ENCODE measurements around the gene EID3.
A peak's percentile ranks its signal among the peaks of the same experiment; 100 is the strongest.
"Not testable (repeated sequence)": the region's sequence is repeated elsewhere in the genome, so short reads cannot be mapped to it uniquely, and the experiment has no call there.

EID3 gene

GRCh38 chr12:104303538-104304151 is at the start of gene EID3:
Gene EID3, plus strand, starts transcription at chr12:104303739. Its CDS starts 196 bp downstream, at chr12:104303935.
- peak; percentile 72 for DNase-seq (ENCODE audit: low spot score)

GRCh38 chr12:104257913-104258472 is 45.5 kb upstream of the EID3 start:
- DNase-seq (ENCODE audit: low spot score): no peak

DNA sequence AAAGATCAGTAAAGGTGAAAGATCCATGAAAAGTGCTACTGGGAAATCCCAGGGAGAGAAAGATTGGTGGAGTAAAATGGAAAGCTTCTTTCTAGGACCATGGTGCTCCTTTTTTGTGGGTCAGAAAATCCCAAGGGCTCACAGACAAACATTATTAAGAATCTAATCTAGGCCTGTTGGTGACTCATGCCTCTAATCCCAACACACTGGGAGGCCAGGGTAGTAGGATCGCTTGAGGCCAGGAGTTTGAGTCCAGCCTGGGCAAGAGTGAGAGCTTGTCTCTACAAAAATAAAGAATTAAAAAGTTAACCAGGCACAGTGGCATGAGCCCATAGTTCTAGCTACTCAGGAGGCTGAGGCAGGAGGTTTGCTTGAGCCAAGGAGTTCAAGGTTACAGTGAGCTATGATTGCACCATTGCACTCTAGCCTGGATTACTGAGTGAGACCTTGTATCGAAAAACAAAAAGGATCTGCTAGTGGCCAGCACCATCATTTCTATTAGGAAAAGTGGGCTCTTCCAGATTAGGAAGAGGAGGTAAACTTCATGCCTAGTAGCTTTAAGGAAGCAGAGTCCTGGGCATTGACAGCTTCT is 45.0 kb upstream of the EID3 start:
- DNase-seq (ENCODE audit: low spot score): no peak

DNA sequence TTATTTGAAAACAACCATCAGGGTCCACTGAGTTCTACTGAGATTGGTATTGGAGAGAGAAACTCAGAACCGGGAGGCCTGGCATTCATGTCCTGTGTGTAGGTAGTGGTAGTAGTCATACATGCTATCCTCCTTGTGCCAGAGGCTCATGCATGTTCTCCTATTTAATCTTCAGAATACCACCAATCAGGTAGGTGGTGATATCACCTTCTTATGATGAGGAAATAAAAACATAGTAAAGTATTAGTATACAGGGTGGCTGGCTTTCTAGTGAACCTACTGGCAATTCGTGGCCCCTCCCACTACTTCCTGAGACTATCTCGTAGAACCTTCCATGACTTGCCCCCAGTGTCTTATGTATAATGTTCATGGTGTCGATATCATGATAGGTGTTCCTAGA is 40.5 kb upstream of the EID3 start:
- no peak for DNase-seq (ENCODE audit: low spot score)

DNA sequence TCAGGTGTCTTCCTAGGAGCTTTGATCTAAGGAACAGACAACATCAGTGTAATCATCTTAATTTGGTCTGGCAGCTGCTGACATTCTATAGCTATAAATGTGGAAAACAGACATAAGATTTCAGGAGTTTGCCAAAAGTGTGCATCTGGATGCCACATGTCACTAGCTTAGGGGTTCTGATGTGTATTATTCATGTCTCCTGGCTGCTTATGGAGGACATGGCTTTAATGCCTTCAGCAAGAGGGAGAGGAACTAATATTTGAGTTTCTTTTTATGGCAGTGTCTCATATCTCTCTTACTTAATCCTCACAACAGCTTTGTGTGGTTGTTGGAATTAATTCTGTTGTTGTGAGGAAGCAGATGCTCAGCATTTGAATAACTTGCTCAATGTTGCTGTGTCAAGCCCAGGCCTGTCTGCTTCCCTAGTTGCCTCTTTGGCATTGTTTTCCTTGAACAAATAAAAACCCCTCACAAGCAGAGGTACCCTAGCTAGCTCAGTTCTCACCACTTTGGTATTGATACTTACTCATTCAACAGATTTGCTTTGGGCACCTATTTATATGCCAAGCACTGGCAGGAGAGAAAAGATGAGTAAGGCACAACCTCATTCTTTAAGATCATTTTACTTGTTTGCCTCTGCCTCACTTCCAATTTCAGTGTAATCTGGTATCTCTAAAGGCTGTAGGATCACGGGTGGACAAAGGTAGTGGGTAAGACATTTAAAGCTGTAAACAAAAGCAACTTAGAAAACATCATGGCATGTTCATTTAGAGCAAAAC is 39.8 kb upstream of the EID3 start:
- no peak for DNase-seq (ENCODE audit: low spot score)

GRCh38 chr12:104265436-104265835 is 38.1 kb upstream of the EID3 start:
- not testable (repeated sequence) for DNase-seq (ENCODE audit: low spot score)

DNA sequence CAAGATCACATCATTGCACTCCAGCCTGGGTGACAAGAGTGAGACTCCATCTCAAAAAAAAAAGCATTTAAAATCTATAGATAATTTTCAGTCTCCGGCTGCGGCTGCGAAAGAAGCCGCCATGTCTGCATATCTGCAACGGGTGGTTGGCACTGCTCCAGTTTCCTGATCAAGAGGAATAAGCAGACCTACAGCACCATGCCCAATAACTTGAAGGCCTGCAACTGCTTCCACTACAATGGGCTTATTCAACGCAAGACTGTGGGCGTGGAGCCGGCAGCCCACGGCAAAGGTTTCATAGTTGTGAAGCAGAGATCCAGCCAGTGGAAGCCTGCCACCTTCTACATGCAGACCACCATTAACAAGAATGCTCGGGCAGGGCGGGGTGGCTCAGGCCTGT is 30.6 kb upstream of the EID3 start:
- no peak for DNase-seq (ENCODE audit: low spot score)

DNA sequence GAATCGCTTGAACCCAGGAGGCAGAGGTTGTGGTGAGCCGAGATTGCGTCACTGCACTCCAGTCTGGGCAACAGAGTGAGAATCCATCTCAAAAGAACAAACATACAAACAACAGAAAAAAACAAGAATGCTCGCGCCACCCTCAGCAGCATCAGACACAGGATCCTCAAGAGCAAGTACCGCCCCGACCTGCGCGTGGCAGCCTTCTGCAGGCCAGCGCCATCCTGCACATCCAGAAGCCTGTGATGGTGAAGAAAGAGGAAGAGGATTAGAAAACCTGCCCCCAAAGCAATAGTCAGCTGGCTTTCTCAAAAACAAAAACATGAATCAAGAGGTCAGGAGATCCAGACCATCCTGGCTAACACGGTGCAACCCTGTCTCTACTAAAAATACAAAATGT is 30.0 kb upstream of the EID3 start:
- no peak for DNase-seq (ENCODE audit: low spot score)

DNA sequence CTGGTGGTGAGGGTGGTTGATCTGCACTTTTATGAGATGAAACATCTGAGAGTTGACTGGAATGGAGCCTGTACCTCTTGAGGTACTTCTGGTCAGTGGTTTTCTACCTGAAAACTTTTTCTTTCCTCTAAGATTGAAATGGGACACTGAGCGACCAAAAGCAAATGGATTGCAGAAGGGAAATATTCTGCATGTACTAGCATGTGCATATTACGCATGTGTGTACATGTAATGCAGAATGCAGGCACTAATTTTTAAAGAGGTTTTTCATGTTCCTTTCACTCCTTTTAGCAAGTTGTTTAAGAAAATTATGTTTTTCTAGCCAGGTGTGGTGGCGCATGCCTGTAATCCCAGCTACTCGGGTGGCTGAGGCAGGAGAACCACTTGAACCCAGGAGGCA is 28.7 kb upstream of the EID3 start:
- DNase-seq (ENCODE audit: low spot score): no peak

DNA sequence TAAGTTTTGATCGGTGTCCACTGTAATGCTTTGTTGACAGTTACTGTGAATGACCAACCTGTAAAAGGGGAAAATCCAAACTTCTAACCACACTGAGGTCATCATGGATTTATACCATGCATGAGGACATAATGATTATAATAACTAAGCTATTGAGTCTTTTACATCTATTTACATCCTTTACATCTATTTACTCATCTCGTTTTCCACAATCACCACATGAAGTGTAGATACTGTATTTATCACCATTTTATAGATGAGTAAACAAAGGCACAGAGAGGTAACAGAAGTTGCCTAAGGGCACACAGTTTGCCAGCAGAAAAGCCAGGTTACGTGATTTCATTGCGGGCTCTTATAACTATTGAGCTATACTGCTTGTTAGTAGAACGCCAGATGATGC is 27.9 kb upstream of the EID3 start:
- DNase-seq (ENCODE audit: low spot score): no peak

DNA sequence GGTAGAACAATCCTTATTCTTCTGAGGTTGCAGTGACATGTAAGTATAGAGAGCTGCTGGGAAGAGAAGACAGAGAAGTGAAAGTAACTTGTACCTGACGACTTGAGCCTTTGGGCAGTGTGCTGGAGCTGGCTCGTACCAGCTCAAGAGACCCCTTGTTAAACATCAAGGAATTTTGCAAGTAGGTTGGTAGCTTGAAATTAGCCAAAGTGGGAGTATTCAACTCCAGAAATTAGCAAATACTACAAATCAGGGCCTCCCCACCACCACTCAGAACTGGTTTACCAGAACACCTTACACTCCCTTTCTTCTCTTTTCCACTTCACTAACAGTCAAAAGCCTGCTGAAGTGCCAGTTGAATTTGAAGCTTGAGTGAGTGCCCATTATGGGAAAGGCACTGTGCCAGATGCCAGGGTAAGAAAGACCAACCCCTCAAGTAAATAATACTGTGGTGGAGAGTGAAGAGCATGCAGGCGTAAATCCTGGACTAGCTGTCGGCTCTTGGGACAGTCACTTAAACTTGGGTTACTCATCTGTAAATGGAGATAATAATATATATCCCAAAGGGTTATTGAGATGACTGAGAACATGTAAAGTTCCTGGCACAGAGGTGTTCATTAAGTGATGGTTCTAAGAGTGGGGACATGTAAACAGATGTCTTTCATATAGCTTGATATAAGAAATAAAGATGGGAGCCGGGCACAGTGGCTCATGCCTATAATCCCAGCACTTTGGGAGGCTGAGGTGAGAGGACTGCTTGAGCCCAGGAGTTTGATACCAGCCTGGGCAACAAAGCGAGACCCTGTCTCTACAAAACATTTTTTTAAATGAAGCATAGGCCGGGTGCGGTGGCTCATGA is 27.0 kb upstream of the EID3 start:
- DNase-seq (ENCODE audit: low spot score): no peak

GRCh38 chr12:104279164-104279563 is 24.4 kb upstream of the EID3 start:
- DNase-seq (ENCODE audit: low spot score): no peak

DNA sequence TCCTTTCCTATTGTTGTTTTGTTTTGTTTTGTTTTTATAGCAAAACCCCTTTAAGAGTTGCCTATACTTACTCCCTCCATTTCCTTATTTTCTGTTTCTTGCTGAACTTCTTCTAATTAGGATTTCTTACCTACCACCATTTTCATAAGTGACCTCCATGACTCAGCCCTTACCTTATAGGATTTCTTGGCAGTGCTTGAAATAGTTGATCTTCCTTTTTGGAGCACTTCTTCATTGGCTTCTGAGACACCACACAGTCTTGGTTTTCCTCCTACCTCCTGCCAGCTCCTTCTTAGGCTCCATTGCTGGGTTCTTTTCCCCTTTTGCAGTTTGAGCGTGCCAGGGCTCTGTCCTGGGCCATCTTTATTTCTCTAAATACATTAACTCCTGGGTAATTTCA is 23.4 kb upstream of the EID3 start:
- DNase-seq (ENCODE audit: low spot score): no peak

DNA sequence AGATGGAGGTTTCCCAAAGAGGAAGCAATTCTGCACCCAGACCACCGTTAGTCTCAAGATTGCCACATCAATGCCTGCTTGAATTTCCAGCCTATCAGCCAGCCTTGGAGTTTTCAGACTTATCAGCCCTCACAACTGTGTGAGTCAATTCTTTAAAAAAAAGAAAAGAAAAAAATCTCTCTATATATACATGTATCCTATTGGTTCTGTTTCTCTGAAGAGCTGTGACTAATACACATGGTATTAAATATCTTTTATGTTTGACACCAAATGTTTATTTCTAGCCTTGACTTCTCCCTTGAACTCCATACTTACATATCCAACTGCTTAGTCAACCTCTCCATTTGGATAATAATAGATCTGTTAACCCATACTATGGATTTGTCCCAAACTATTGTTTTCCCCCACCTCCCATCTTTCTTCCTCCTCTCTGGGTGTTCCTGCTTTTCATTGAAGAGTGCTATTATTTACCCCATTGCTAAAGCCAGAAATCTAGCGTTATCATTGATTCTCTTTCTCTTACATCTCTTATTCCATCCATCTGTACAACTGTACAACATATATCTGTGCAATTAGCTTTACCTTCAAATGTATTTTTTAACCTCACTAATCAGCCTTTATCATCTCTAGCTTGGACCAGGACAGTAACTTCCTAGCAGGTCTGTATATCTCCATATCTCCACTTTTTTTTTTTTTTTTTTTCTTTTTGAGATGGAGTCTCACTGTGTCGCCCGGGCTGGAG is 22.7 kb upstream of the EID3 start:
- no peak for DNase-seq (ENCODE audit: low spot score)

DNA sequence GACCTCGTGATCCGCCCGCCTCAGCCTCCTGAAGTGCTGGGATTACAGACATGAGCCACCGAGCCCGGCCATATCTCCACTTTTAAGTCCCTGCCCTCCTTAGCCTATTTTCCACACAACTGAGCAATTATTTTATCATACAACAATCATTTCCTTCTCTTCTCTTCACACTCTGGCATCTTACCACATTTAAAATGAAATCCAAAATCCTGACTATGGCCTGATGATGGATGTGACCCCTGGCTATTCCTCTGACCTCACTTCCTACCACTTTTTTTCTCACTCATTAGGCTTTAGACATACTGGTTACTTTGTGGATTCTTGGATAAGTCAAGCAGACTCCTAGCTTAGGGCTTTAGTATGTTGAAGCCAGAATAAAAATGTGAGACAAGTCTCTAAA is 21.9 kb upstream of the EID3 start:
- DNase-seq (ENCODE audit: low spot score): no peak

DNA sequence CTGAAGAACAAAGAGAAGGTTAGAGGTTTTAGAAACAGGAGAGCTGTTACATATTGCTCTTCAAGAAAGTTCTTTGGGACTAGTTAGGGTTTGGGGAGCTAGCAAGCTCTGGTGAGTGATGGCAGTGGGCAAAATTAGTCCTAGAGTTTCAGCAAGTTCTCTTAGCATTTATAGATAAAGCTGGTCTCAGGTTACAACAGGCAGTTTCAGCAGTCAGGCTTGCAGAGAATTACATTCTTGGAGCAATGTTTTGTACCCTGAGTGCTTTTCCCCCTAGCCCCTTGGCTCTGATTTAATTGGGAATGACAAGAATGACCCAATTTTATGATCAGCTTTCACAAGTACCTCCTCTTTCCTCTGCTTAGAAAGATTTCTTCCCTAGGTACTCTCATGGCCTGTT is 21.4 kb upstream of the EID3 start:
- no peak for DNase-seq (ENCODE audit: low spot score)

- no peak for DNase-seq (ENCODE audit: low spot score)
These were observed 17.6 kb upstream of the EID3 start for GRCh38 chr12:104285740-104286515.

- DNase-seq (ENCODE audit: low spot score): peak; percentile 95
These were observed 16.7 kb upstream of the EID3 start for GRCh38 chr12:104286516-104287482.

- peak; percentile 91 for DNase-seq (ENCODE audit: low spot score)
These were observed 14.8 kb upstream of the EID3 start for GRCh38 chr12:104288635-104289274.

All from pons (tissue), 1 donor.